Measurements from ENCODE around the gene RPL6. TPM values are rescaled to one million over a fixed set of nuclear protein-coding genes. Genes with fewer than 3 reads are reported as not detected.

The RPL6 gene
- total RNA-seq, 3 donors from 2014 or later = 1,571 to 1,840 (median 1,826) TPM

- peaks cover 0 to 13% of the 10 kb centered on the region in 2 donors for H3K4me1 ChIP-seq
- no peaks in the 10 kb centered on the region for H3K36me3 ChIP-seq
- H3K27me3 ChIP-seq = no peaks in the 10 kb centered on the region
- TF ChIP-seq POLR2A (IDR thresholded peaks at IDR 0.05) = peak; percentile 73
- no peak for TF ChIP-seq CTCF (IDR thresholded peaks at IDR 0.05)
- TF ChIP-seq POLR2AphosphoS5 (IDR thresholded peaks at IDR 0.05) = peak; percentile 30 to 55 (median 38)
- H3K9me3 ChIP-seq = no peaks in the 10 kb centered on the region
- intact Hi-C loops (cut with DNase I; ENCODE audit: low total_unique reads) = no loop called here
- peak within 1 kb of the TSS; percentile 92 to 99 (median 96) for H3K4me3 ChIP-seq
- DNase-seq (ENCODE audit: low spot score in 2 of 2) = peak; percentile 86 to 92
- H3K27ac ChIP-seq = peak within 1 kb of the TSS; percentile 86 to 92
These were observed 27.3 kb downstream of the RPL6 start, which contains the start of gene HECTD4 for GRCh38 chr12:112381883-112382796. Gene HECTD4, minus strand, starts transcription at chr12:112382431. Its CDS starts 303 bp downstream, at chr12:112382128.

- Histone ChIP-seq H3K27ac (peak overlapping the region; percentile 86 to 92), H3K4me3 (peak overlapping the region; percentile 92 to 99 (median 96)), H3K9me3 (no peaks in the 10 kb centered on the region), H3K27me3 (no peaks in the 10 kb centered on the region), H3K4me1 (peaks cover 0 to 13% of the 10 kb centered on the region in 2 donors), H3K36me3 (no peaks in the 10 kb centered on the region)
- TF ChIP-seq CTCF (IDR thresholded peaks at IDR 0.05) = no peak
- TF ChIP-seq POLR2A (IDR thresholded peaks at IDR 0.05) = no peak
- no peak for TF ChIP-seq POLR2AphosphoS5 (IDR thresholded peaks at IDR 0.05)
- DNase-seq (ENCODE audit: low spot score in 2 of 2) = no peak
- intact Hi-C loops (cut with DNase I; ENCODE audit: low total_unique reads) = no loop called here
These were observed 28.0 kb downstream of the RPL6 start for GRCh38 chr12:112381406-112381882.

- H3K36me3 ChIP-seq = no peaks in the 10 kb centered on the region
- intact Hi-C loops (cut with DNase I; ENCODE audit: low total_unique reads) = no loop called here
- no peaks in the 10 kb centered on the region for H3K27me3 ChIP-seq
- peaks cover 0 to 13% of the 10 kb centered on the region in 2 donors for H3K4me1 ChIP-seq
- DNase-seq (ENCODE audit: low spot score in 2 of 2) = no peak
- TF ChIP-seq CTCF (IDR thresholded peaks at IDR 0.05) (no peak), POLR2AphosphoS5 (IDR thresholded peaks at IDR 0.05) (no peak), POLR2A (IDR thresholded peaks at IDR 0.05) (no peak)
- no peaks in the 10 kb centered on the region for H3K9me3 ChIP-seq
- peak overlapping the region; percentile 86 to 92 for H3K27ac ChIP-seq
- H3K4me3 ChIP-seq = peak overlapping the region; percentile 92 to 99 (median 96)
These were observed 28.6 kb downstream of the RPL6 start for GRCh38 chr12:112380663-112381405.

- Histone ChIP-seq H3K4me1 (no peaks in the 10 kb centered on the region), H3K9me3 (no peaks in the 10 kb centered on the region), H3K4me3 (no peak overlapping the region), H3K36me3 (no peaks in the 10 kb centered on the region), H3K27ac (no peak overlapping the region), H3K27me3 (no peaks in the 10 kb centered on the region)
- no peak for TF ChIP-seq POLR2AphosphoS5 (IDR thresholded peaks at IDR 0.05)
- no peak for DNase-seq (ENCODE audit: low spot score in 2 of 2)
- intact Hi-C loops (cut with DNase I; ENCODE audit: low total_unique reads) = loop anchor here (5.0 kb wide), 1 partner anchor 33 kb away; no protein-coding TSS in a partner anchor
These were observed 34.3 kb downstream of the RPL6 start for GRCh38 chr12:112375105-112375504.

DNA sequence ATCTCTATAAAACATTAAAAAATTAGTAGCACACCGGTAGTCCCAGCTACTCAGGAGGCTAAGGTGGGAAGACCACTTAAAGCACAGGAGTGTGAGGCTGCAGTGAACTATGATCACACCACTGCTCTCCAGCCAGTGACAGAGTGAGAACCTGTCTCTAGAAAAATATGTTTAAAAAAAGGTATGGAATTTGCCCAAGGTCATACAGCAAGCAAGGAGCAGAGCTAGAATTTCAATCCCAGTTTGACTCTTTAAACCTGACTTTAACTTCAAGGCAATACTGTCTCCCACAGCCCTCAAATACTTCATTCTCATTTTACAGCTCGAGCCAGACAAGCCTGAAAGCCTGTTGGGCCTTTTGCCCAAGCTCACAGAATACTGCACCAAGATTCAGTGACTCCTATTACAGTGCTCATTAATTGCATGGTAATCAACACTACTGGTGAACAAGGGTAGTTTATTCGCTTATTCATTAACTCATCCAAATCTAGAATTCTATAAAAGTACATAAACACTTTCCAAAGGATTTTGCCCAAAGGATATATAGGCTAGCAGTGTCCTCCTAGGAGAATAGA is 35.2 kb downstream of the RPL6 start:
- TF ChIP-seq POLR2AphosphoS5 (IDR thresholded peaks at IDR 0.05) (no peak), POLR2A (IDR thresholded peaks at IDR 0.05) (no peak), CTCF (IDR thresholded peaks at IDR 0.05) (no peak)
- H3K9me3 ChIP-seq = no peaks in the 10 kb centered on the region
- intact Hi-C loops (cut with DNase I; ENCODE audit: low total_unique reads) = no loop called here

More for the DNA sequence above, 35.2 kb downstream of the RPL6 start:
- no peaks in the 10 kb centered on the region for H3K4me1 ChIP-seq
- no peaks in the 10 kb centered on the region for H3K27me3 ChIP-seq
- no peak overlapping the region for H3K4me3 ChIP-seq
- H3K36me3 ChIP-seq = no peaks in the 10 kb centered on the region
- no peak overlapping the region for H3K27ac ChIP-seq
- no peak for DNase-seq (ENCODE audit: low spot score in 2 of 2)
